Subcutaneous adipose tissue (tissue), 4 donors: ENCODE data around the gene PASK. TPM values are rescaled to one million over a fixed set of nuclear protein-coding genes. Genes with fewer than 3 reads are reported as not detected.

ENCODE experiments used
- total RNA-seq, 4 donors: library from RNA; depleted of rRNA; stranded (reverse); fragments of >200 nt; gene quantifications; one replicate each; pipeline ENCODE4 v1.1.0, GENCODE V29; 2016
- TF ChIP-seq, protein P1 (sequence below): fragments of 450-650 bp; IDR thresholded peaks from one replicate; pipeline ENCODE4 v1.5.1; 2016; ENCODE audit warnings: low read depth, mild to moderate bottlenecking, control low read depth, antibody characterized with exemption, moderate library complexity

Gene PASK
- total RNA-seq, 4 donors from 2014 or later: 2.0 to 4.4 (median 4.0) TPM

DNA sequence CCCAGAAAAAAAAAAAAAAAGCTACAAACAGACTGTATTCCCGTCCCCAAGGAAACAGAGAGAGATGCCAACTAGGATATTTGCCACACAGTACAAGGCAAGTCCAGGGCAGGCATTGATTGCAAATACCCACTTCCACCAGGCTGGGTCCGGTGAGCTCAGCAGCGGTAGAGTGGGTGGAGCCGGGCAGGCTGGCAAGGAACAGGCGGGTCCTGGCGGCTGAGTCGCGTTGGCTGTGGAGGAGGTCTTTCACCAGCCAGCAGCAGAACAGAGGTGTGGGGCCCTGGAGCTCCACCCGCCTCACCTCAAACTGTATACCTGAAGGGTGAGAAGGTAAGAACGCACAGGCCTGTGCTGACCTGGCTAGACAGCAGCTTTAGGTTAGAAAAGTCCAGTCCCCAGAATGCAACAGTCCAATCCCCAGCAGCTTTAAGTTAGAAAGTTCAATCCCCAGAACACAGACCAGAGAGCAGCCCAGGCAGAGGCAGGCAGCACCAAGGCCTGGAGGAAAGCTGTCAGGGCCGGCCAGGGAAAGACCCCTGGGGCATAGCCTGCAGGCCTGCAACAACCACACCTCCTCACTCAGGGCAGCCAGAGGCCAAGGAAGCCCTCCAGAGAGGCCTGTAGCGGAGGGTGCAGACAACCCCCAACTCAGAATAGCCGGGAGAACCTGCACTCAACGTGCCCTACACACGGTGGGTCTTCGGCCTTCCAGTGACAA is 25.3 kb downstream of the PASK start:
- TF ChIP-seq, protein P1, sequence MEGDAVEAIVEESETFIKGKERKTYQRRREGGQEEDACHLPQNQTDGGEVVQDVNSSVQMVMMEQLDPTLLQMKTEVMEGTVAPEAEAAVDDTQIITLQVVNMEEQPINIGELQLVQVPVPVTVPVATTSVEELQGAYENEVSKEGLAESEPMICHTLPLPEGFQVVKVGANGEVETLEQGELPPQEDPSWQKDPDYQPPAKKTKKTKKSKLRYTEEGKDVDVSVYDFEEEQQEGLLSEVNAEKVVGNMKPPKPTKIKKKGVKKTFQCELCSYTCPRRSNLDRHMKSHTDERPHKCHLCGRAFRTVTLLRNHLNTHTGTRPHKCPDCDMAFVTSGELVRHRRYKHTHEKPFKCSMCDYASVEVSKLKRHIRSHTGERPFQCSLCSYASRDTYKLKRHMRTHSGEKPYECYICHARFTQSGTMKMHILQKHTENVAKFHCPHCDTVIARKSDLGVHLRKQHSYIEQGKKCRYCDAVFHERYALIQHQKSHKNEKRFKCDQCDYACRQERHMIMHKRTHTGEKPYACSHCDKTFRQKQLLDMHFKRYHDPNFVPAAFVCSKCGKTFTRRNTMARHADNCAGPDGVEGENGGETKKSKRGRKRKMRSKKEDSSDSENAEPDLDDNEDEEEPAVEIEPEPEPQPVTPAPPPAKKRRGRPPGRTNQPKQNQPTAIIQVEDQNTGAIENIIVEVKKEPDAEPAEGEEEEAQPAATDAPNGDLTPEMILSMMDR: no peak

GRCh38 chr2:241122376-241123002 is 26.8 kb downstream of the PASK start:
- TF ChIP-seq, protein P1: no peak

DNA sequence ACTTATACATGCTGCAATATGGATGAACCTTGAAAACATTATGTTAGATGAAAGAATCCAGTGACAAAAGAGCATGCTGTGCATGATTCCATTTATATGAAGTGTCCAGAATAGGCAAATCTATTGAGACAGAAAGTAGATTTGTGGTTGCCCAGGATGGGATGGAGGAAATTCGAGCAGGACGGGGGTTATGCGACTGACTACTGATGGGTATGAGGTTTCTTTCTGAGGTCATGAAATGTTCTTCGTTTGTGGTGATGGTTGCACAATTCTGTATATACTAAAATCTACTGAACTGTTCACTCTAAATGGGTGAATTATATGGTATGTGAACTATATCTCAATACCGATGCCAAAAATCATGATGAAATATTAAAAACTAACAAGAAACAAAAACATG is 28.3 kb downstream of the PASK start:
- TF ChIP-seq, protein P1: no peak

- TF ChIP-seq, protein P1: no peak
These were observed 28.8 kb downstream of the PASK start for GRCh38 chr2:241120440-241120839.

GRCh38 chr2:241118737-241119505 is 30.4 kb downstream of the PASK start:
- TF ChIP-seq, protein P1: no peak

DNA sequence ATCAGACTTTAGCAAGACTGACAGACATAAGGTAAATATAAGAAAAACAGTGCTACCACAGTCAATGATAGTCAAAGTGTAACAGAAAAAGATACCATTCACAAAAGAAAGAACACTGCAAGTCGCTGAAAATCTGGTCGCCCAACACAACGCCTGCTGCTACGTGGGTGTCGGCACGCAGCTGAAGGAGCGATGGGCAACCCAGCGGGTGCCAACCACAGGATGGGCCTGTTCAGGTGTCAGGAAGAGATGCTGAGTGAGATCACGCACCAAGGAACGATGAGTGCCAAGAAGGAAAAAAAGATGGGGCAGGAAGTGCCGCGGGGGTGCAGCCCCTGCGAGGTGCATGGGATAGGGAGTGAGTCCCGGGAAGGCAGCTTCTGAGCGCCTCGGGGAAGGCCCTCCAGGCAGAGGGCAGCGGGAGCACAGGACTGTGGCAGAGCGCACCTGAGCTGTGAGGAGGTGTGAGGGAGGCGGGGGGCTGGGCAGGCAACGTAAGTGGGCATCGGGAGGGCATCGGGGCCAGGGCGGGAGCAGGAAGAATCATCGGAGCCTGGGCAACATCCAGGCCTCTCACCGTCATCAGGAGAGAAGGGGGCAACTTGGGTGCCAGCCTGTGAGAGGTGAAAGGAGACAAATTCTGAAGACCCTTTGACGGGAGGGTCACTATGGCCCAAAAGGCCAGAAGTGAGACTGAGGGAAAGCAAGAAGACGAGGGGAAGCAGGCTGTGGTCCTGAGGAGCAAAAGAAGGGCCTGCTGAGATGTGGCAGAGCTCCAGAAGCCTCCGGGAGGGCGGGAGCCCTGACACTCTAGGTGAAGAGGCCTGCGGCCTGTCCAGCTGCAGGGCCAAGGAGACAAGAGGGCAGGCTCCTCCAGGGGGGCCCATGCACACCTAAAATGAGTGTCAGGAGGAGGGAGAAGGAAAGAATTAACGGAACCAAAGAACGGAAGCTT is 32.4 kb downstream of the PASK start:
- TF ChIP-seq, protein P1: no peak
